ENCODE data around the gene GLI3.

Gene GLI3

GRCh38 chr7:42244828-42245227, 7.8 kb upstream of the GLI3 start:
- no peak overlapping the region for H3K4me3 ChIP-seq (ENCODE audit: low read length)

GRCh38 chr7:42242381-42242780, 5.4 kb upstream of the GLI3 start:
- H3K4me3 ChIP-seq (ENCODE audit: low read length), result no peak overlapping the region
- TF ChIP-seq ZNF274 (IDR thresholded peaks at IDR 0.05; ENCODE audit: low read depth, low read length), result no peak

More at GRCh38 chr7:42244828-42245227, 7.8 kb upstream of the GLI3 start:
- no peak for TF ChIP-seq ZNF274 (IDR thresholded peaks at IDR 0.05; ENCODE audit: low read depth, low read length)

GRCh38 chr7:42241424-42241823, 4.4 kb upstream of the GLI3 start:
- TF ChIP-seq ZNF274 (IDR thresholded peaks at IDR 0.05; ENCODE audit: low read depth, low read length), result no peak
- H3K4me3 ChIP-seq (ENCODE audit: low read length), result no peak overlapping the region

GRCh38 chr7:42240416-42240815, 3.4 kb upstream of the GLI3 start:
- TF ChIP-seq ZNF274 (IDR thresholded peaks at IDR 0.05; ENCODE audit: low read depth, low read length), result no peak
- no peak overlapping the region for H3K4me3 ChIP-seq (ENCODE audit: low read length)

GRCh38 chr7:42238709-42239366, 1.8 kb upstream of the GLI3 start:
- TF ChIP-seq ZNF274 (IDR thresholded peaks at IDR 0.05; ENCODE audit: low read depth, low read length), result no peak
- no peak overlapping the region for H3K4me3 ChIP-seq (ENCODE audit: low read length)

GRCh38 chr7:42237811-42238541, 967 bp upstream of the GLI3 start:
- H3K4me3 ChIP-seq (ENCODE audit: low read length), result peak overlapping the region; percentile 66; the same call in 1 of the 2 replicates
- TF ChIP-seq ZNF274 (IDR thresholded peaks at IDR 0.05; ENCODE audit: low read depth, low read length), result no peak

- H3K4me3 ChIP-seq (ENCODE audit: low read length), result peak overlapping the region; percentile 66
- TF ChIP-seq ZNF274 (IDR thresholded peaks at IDR 0.05; ENCODE audit: low read depth, low read length), result no peak
These were observed 588 bp downstream of the GLI3 start for GRCh38 chr7:42236266-42236975.

GRCh38 chr7:42235741-42236161, 1.3 kb downstream of the GLI3 start:
- H3K4me3 ChIP-seq (ENCODE audit: low read length), result peak overlapping the region; percentile 66
- TF ChIP-seq ZNF274 (IDR thresholded peaks at IDR 0.05; ENCODE audit: low read depth, low read length), result no peak

GRCh38 chr7:42234736-42235135, 2.3 kb downstream of the GLI3 start:
- no peak for TF ChIP-seq ZNF274 (IDR thresholded peaks at IDR 0.05; ENCODE audit: low read depth, low read length)

GRCh38 chr7:42233695-42234331, 3.2 kb downstream of the GLI3 start:
- TF ChIP-seq ZNF274 (IDR thresholded peaks at IDR 0.05; ENCODE audit: low read depth, low read length), result no peak
- no peak overlapping the region for H3K4me3 ChIP-seq (ENCODE audit: low read length)

More at GRCh38 chr7:42234736-42235135, 2.3 kb downstream of the GLI3 start:
- H3K4me3 ChIP-seq (ENCODE audit: low read length), result no peak overlapping the region; the same call in 1 of the 2 replicates

- H3K4me3 ChIP-seq (ENCODE audit: low read length), result no peak overlapping the region
- no peak for TF ChIP-seq ZNF274 (IDR thresholded peaks at IDR 0.05; ENCODE audit: low read depth, low read length)
These were observed 3.8 kb downstream of the GLI3 start for GRCh38 chr7:42233171-42233570.

GRCh38 chr7:42232275-42232674, 4.7 kb downstream of the GLI3 start:
- no peak overlapping the region for H3K4me3 ChIP-seq (ENCODE audit: low read length)
- TF ChIP-seq ZNF274 (IDR thresholded peaks at IDR 0.05; ENCODE audit: low read depth, low read length), result no peak

GRCh38 chr7:42231043-42231787, 5.8 kb downstream of the GLI3 start:
- no peak overlapping the region for H3K4me3 ChIP-seq (ENCODE audit: low read length)
- TF ChIP-seq ZNF274 (IDR thresholded peaks at IDR 0.05; ENCODE audit: low read depth, low read length), result no peak

Measured in GM08714 (cell line).